Erythroblast (primary cell): ENCODE measurements around the gene ERMARD.

Experiments used
- GATA1 ChIP-seq: IDR thresholded peaks from 2 replicates; pipeline ENCODE4 v1.6.1; 2011; ENCODE audit warnings: low read depth, mild to moderate bottlenecking, control low read depth, low read length, moderate library complexity
- POLR2A ChIP-seq: IDR thresholded peaks from 2 replicates; pipeline ENCODE4 v1.6.1; 2011; ENCODE audit warnings: mild to moderate bottlenecking, low read length

GRCh38 chr6:169774347-169774746 is 22.9 kb downstream of the ERMARD start:
- TF ChIP-seq POLR2A: no peak
- no peak for TF ChIP-seq GATA1
